Activated naive CD4-positive, alpha-beta T cell treated with anti-CD3 and anti-CD28 coated beads for 36 hours (primary cell): ENCODE data around the gene PSG2. TPM values are rescaled to one million over a fixed set of nuclear protein-coding genes. Genes with fewer than 3 reads are reported as not detected.
"Not testable (repeated sequence)": the region's sequence is repeated elsewhere in the genome, so short reads cannot be mapped to it uniquely, and the experiment has no call there.

Source experiments
- CTCF ChIA-PET: fragments of 350-600 bp; sonication (Branson Sonifier 250); formaldehyde crosslinking; loops from one replicate; lab custom pipeline; 2021; ENCODE audit warnings: antibody characterized with exemption; lab: Charles Lee
- DNase-seq: peaks from one replicate; pipeline ENCODE4 v3.0.0-alpha.2; 2020
- H3K27ac Mint-ChIP-seq: one replicate; pipeline ENCODE4 v1.8.0; 2021; ENCODE audit warnings: mild to moderate bottlenecking, mixed read lengths
- H3K27me3 Mint-ChIP-seq: one replicate; pipeline ENCODE4 v1.8.0; 2021; ENCODE audit warnings: low read depth, mixed read lengths
- H3K36me3 Mint-ChIP-seq: one replicate; pipeline ENCODE4 v1.8.0; 2021; ENCODE audit warnings: low read depth, mixed read lengths
- H3K4me1 Mint-ChIP-seq: one replicate; pipeline ENCODE4 v1.8.0; 2021; ENCODE audit warnings: low read depth, mixed read lengths
- H3K4me3 Mint-ChIP-seq: one replicate; pipeline ENCODE4 v1.8.0; 2021; ENCODE audit warnings: mild to moderate bottlenecking, moderate library complexity, mixed read lengths
- H3K9me3 Mint-ChIP-seq: one replicate; pipeline ENCODE4 v1.8.0; 2021; ENCODE audit warnings: mixed read lengths
- intact Hi-C: fragments of 100-400 bp; cut with micrococcal nuclease; formaldehyde crosslinking; loops from one replicate; pipeline ENCODE4 v1.15.1; 2023
- total RNA-seq, 2 experiments: library from RNA; stranded (reverse); gene quantifications; one replicate each; pipeline ENCODE4 v1.2.3, GENCODE V29; 2021

PSG2 gene
- total RNA-seq, 2 experiments from 2014 or later: not detected

- Mint-ChIP-seq H3K4me3 (no peak overlapping the region), H3K9me3 (peaks cover 26% of the 10 kb centered on the region)
- intact Hi-C loops: no loop called here
Observed at GRCh38 chr19:43105496-43105895, 23.0 kb upstream of the PSG2 start.

GRCh38 chr19:43104215-43104850, 21.8 kb upstream of the PSG2 start:
- DNase-seq, H3K27ac Mint-ChIP-seq, H3K4me3 Mint-ChIP-seq, CTCF ChIA-PET, H3K4me1 Mint-ChIP-seq, intact Hi-C loops, H3K36me3 Mint-ChIP-seq, H3K27me3 Mint-ChIP-seq: not testable (repeated sequence)
- H3K9me3 Mint-ChIP-seq: peaks cover 26% of the 10 kb centered on the region

More at GRCh38 chr19:43105496-43105895, 23.0 kb upstream of the PSG2 start:
- DNase-seq: no peak
- Mint-ChIP-seq H3K4me1 (no peaks in the 10 kb centered on the region), H3K36me3 (peaks cover 3% of the 10 kb centered on the region), H3K27ac (no peak overlapping the region), H3K27me3 (peaks cover 2% of the 10 kb centered on the region)
- CTCF ChIA-PET: interaction anchor here (0.6 kb wide), 1 partner anchor 543 kb away, joined by 3 read pairs; no protein-coding TSS in a partner anchor

- no peaks in the 10 kb centered on the region for H3K4me1 Mint-ChIP-seq
- H3K27ac Mint-ChIP-seq: no peak overlapping the region
- H3K27me3 Mint-ChIP-seq: peaks cover 4% of the 10 kb centered on the region
- CTCF ChIA-PET: no interaction called here
- no peak for DNase-seq
- no peak overlapping the region for H3K4me3 Mint-ChIP-seq
- H3K9me3 Mint-ChIP-seq: peaks cover 26% of the 10 kb centered on the region
- intact Hi-C loops: no loop called here
- H3K36me3 Mint-ChIP-seq: peaks cover 3% of the 10 kb centered on the region
Observed at GRCh38 chr19:43101950-43102349, 19.4 kb upstream of the PSG2 start.

GRCh38 chr19:43098416-43098815, 15.9 kb upstream of the PSG2 start:
- H3K36me3 Mint-ChIP-seq, H3K4me3 Mint-ChIP-seq, DNase-seq, H3K27me3 Mint-ChIP-seq, H3K27ac Mint-ChIP-seq, intact Hi-C loops, H3K4me1 Mint-ChIP-seq, CTCF ChIA-PET: not testable (repeated sequence)
- peaks cover 10% of the 10 kb centered on the region for H3K9me3 Mint-ChIP-seq

GRCh38 chr19:43087702-43088340, 5.3 kb upstream of the PSG2 start:
- H3K4me3 Mint-ChIP-seq, H3K4me1 Mint-ChIP-seq, H3K9me3 Mint-ChIP-seq, H3K36me3 Mint-ChIP-seq, H3K27ac Mint-ChIP-seq: not testable (repeated sequence)
- intact Hi-C loops: loop anchor here (2.0 kb wide), 1 partner anchor 157 kb away; no protein-coding TSS in a partner anchor
- DNase-seq: peak; percentile 47
- CTCF ChIA-PET: interaction anchor here (1.0 kb wide), 1 partner anchor 352 kb away, joined by 3 read pairs; no protein-coding TSS in a partner anchor
- peaks cover 14% of the 10 kb centered on the region for H3K27me3 Mint-ChIP-seq

- H3K9me3 Mint-ChIP-seq, H3K4me3 Mint-ChIP-seq, DNase-seq, CTCF ChIA-PET, H3K4me1 Mint-ChIP-seq, H3K27ac Mint-ChIP-seq, H3K27me3 Mint-ChIP-seq, H3K36me3 Mint-ChIP-seq: not testable (repeated sequence)
- intact Hi-C loops: loop anchor here (2.0 kb wide), 1 partner anchor 155 kb away; no protein-coding TSS in a partner anchor
Observed at GRCh38 chr19:43085796-43086530, 3.5 kb upstream of the PSG2 start.

GRCh38 chr19:43084196-43084832, 1.8 kb upstream of the PSG2 start:
- H3K9me3 Mint-ChIP-seq, H3K4me1 Mint-ChIP-seq, H3K4me3 Mint-ChIP-seq, H3K27ac Mint-ChIP-seq, intact Hi-C loops, CTCF ChIA-PET, H3K36me3 Mint-ChIP-seq, H3K27me3 Mint-ChIP-seq: not testable (repeated sequence)
- DNase-seq: peak; percentile 39

- DNase-seq, H3K4me1 Mint-ChIP-seq, H3K36me3 Mint-ChIP-seq, H3K4me3 Mint-ChIP-seq, H3K9me3 Mint-ChIP-seq, H3K27ac Mint-ChIP-seq, CTCF ChIA-PET, intact Hi-C loops, H3K27me3 Mint-ChIP-seq: not testable (repeated sequence)
Observed at GRCh38 chr19:43083721-43084120, 1.2 kb upstream of the PSG2 start.

- Mint-ChIP-seq H3K9me3 (no peaks in the 10 kb centered on the region), H3K27ac (no peak overlapping the region), H3K27me3 (no peaks in the 10 kb centered on the region), H3K36me3 (no peaks in the 10 kb centered on the region), H3K4me1 (no peaks in the 10 kb centered on the region), H3K4me3 (no peak overlapping the region)
- intact Hi-C loops: no loop called here
- CTCF ChIA-PET: no interaction called here
- DNase-seq: no peak
Observed at GRCh38 chr19:43078311-43078710, 4.2 kb downstream of the PSG2 start.

- H3K4me1 Mint-ChIP-seq, CTCF ChIA-PET, DNase-seq, H3K27ac Mint-ChIP-seq, H3K36me3 Mint-ChIP-seq, H3K4me3 Mint-ChIP-seq, H3K27me3 Mint-ChIP-seq, intact Hi-C loops, H3K9me3 Mint-ChIP-seq: not testable (repeated sequence)
Observed at GRCh38 chr19:43077881-43078280, 4.6 kb downstream of the PSG2 start.

- H3K9me3 Mint-ChIP-seq, DNase-seq, intact Hi-C loops, H3K27ac Mint-ChIP-seq, H3K36me3 Mint-ChIP-seq, CTCF ChIA-PET, H3K4me3 Mint-ChIP-seq, H3K4me1 Mint-ChIP-seq: not testable (repeated sequence)
- peaks cover 12% of the 10 kb centered on the region for H3K27me3 Mint-ChIP-seq
Observed at GRCh38 chr19:43062418-43062817, 20.1 kb downstream of the PSG2 start.

GRCh38 chr19:43061326-43061725, 21.2 kb downstream of the PSG2 start:
- intact Hi-C loops, H3K4me3 Mint-ChIP-seq: not testable (repeated sequence)
- CTCF ChIA-PET: interaction anchor here (0.6 kb wide), 1 partner anchor 138 kb away, joined by 3 read pairs; no protein-coding TSS in a partner anchor

More at GRCh38 chr19:43061326-43061725, 21.2 kb downstream of the PSG2 start:
- not testable (repeated sequence) for H3K36me3 Mint-ChIP-seq, H3K4me1 Mint-ChIP-seq, DNase-seq, H3K27me3 Mint-ChIP-seq, H3K9me3 Mint-ChIP-seq, H3K27ac Mint-ChIP-seq
